H9 (cell line): ENCODE data around the gene ABCF1. TPM values are rescaled to one million over a fixed set of nuclear protein-coding genes. Genes with fewer than 3 reads are reported as not detected.

Source experiments
- DNase-seq: peaks from one replicate; pipeline ENCODE4 v3.0.0-alpha.2; 2017
- H2AFZ ChIP-seq: one replicate; pipeline ENCODE4 v1.6.1; 2013; ENCODE audit warnings: mild to moderate bottlenecking, low read length, control low read depth, moderate library complexity
- H2AK5ac ChIP-seq: 2 replicates; pipeline ENCODE4 v1.6.1; 2013; ENCODE audit warnings: low read length, control low read depth, mixed read lengths; ENCODE audit not compliant: insufficient read length
- H2BK120ac ChIP-seq: one replicate; pipeline ENCODE4 v1.6.1; 2013; ENCODE audit warnings: low read depth, mild to moderate bottlenecking, low read length, control low read depth, inconsistent platforms; ENCODE audit not compliant: poor library complexity, severe bottlenecking
- H2BK12ac ChIP-seq: 2 replicates; pipeline ENCODE4 v1.6.1; 2013; ENCODE audit warnings: low read length, control low read depth, mixed read lengths, low read depth; ENCODE audit not compliant: insufficient read length
- H2BK15ac ChIP-seq: 2 replicates; pipeline ENCODE4 v1.6.1; 2013; ENCODE audit warnings: low read depth, low read length, control low read depth
- H2BK20ac ChIP-seq: one replicate; pipeline ENCODE4 v1.6.1; 2013; ENCODE audit warnings: low read depth, mild to moderate bottlenecking, low read length, control low read depth, inconsistent platforms; ENCODE audit not compliant: poor library complexity, severe bottlenecking
- H2BK5ac ChIP-seq: 2 replicates; pipeline ENCODE4 v1.6.1; 2013; ENCODE audit warnings: low read length, control low read depth, mixed read lengths; ENCODE audit not compliant: insufficient read length
- H3K14ac ChIP-seq: 2 replicates; pipeline ENCODE4 v1.6.1; 2013; ENCODE audit warnings: low read length, control low read depth; ENCODE audit not compliant: insufficient read depth
- H3K18ac ChIP-seq: 2 replicates; pipeline ENCODE4 v1.6.1; 2013; ENCODE audit warnings: low read depth, mild to moderate bottlenecking, mixed read lengths, low read length, control low read depth; ENCODE audit not compliant: insufficient read length
- H3K23ac ChIP-seq: 2 replicates; pipeline ENCODE4 v1.6.1; 2013; ENCODE audit warnings: low read length, control low read depth, mixed read lengths, low read depth; ENCODE audit not compliant: insufficient read length
- H3K23me2 ChIP-seq: 2 replicates; pipeline ENCODE4 v1.6.1; 2013; ENCODE audit warnings: low read depth, mild to moderate bottlenecking, mixed read lengths, low read length, control low read depth; ENCODE audit not compliant: insufficient read length, poor library complexity, severe bottlenecking
- H3K27ac ChIP-seq: 2 replicates; pipeline ENCODE4 v1.5.1; 2013; ENCODE audit warnings: low read length, control low read depth, mixed read lengths, low read depth; ENCODE audit not compliant: insufficient read length
- H3K27me3 ChIP-seq: 2 replicates; pipeline ENCODE4 v1.6.1; 2013; ENCODE audit warnings: low read length, control low read depth, inconsistent platforms; ENCODE audit not compliant: insufficient read depth
- H3K4ac ChIP-seq: 2 replicates; pipeline ENCODE4 v1.6.1; 2013; ENCODE audit warnings: low read depth, mild to moderate bottlenecking, control low read depth, inconsistent platforms, low read length, moderate library complexity
- H3K4me1 ChIP-seq: 2 replicates; pipeline ENCODE4 v1.6.1; 2013; ENCODE audit warnings: low read length, control low read depth, inconsistent platforms; ENCODE audit not compliant: insufficient read depth
- H3K4me2 ChIP-seq: 2 replicates; pipeline ENCODE4 v1.6.1; 2013; ENCODE audit warnings: low read length, control low read depth, mixed read lengths; ENCODE audit not compliant: insufficient read length, insufficient read depth
- H3K56ac ChIP-seq: 2 replicates; pipeline ENCODE4 v1.6.1; 2013; ENCODE audit warnings: low read depth, mild to moderate bottlenecking, mixed read lengths, low read length, control low read depth; ENCODE audit not compliant: insufficient read length
- H3K79me1 ChIP-seq: 2 replicates; pipeline ENCODE4 v1.6.1; 2013; ENCODE audit warnings: low read depth, mild to moderate bottlenecking, moderate library complexity, low read length, control low read depth, inconsistent platforms; ENCODE audit not compliant: insufficient read depth, poor library complexity, severe bottlenecking
- H3K79me2 ChIP-seq: 2 replicates; pipeline ENCODE4 v1.6.1; 2013; ENCODE audit warnings: low read length, control low read depth, inconsistent platforms; ENCODE audit not compliant: insufficient read depth
- H3K9ac ChIP-seq: 2 replicates; pipeline ENCODE4 v1.6.1; 2013; ENCODE audit warnings: low read length, control low read depth, mixed read lengths; ENCODE audit not compliant: insufficient read length; ENCODE audit errors: extremely low read depth
- H3K9me3 ChIP-seq: one replicate; pipeline ENCODE4 v1.6.1; 2013; ENCODE audit warnings: low read depth, low read length, inconsistent platforms; ENCODE audit not compliant: control insufficient read depth
- H3T11ph ChIP-seq: one replicate; pipeline ENCODE4 v1.6.1; 2013; ENCODE audit warnings: mild to moderate bottlenecking, low read length, control low read depth, inconsistent platforms
- H4K20me1 ChIP-seq: one replicate; pipeline ENCODE4 v1.6.1; 2013; ENCODE audit not compliant: control insufficient read depth, insufficient read length, insufficient read depth
- H4K5ac ChIP-seq: 2 replicates; pipeline ENCODE4 v1.6.1; 2013; ENCODE audit warnings: low read depth, mild to moderate bottlenecking, mixed read lengths, low read length, control low read depth; ENCODE audit not compliant: insufficient read length
- H4K8ac ChIP-seq: replicated peaks from 2 replicates; pipeline ENCODE4 v1.6.1; 2013; ENCODE audit warnings: low read length, control low read depth, mixed read lengths, low read depth; ENCODE audit not compliant: insufficient read length
- H4K91ac ChIP-seq: 2 replicates; pipeline ENCODE4 v1.6.1; 2013; ENCODE audit warnings: low read depth, mild to moderate bottlenecking, moderate library complexity, mixed read lengths, low read length, control low read depth; ENCODE audit not compliant: insufficient read length
- H3K27ac Mint-ChIP-seq, 3 experiments: 2 replicates in 2 of 3; 3 replicates in 1 of 3; pipeline ENCODE4 v1.8.0; 2020 to 2021; ENCODE audit warnings: mixed read lengths in 3 of 3, mild to moderate bottlenecking in 1 of 3, moderate library complexity in 1 of 3
- H3K27me3 Mint-ChIP-seq: 2 replicates; pipeline ENCODE4 v1.8.0; 2021; ENCODE audit warnings: low read depth, mild to moderate bottlenecking, moderate library complexity, mixed read lengths
- H3K36me3 Mint-ChIP-seq, 3 experiments: 2 replicates in 2 of 3; 3 replicates in 1 of 3; pipeline ENCODE4 v1.8.0; 2020 to 2021; ENCODE audit warnings: low read depth in 3 of 3, mixed read lengths in 3 of 3; ENCODE audit not compliant: insufficient read depth in 1 of 3
- H3K4me1 Mint-ChIP-seq, 2 experiments: 2 replicates each; pipeline ENCODE4 v1.8.0; 2020; ENCODE audit warnings: mixed read lengths in 2 of 2
- H3K4me3 Mint-ChIP-seq, 2 experiments: 2 replicates in 1 of 2; 3 replicates in 1 of 2; pipeline ENCODE4 v1.8.0; 2020 to 2021; ENCODE audit warnings: mild to moderate bottlenecking in 2 of 2, mixed read lengths in 2 of 2, moderate library complexity in 1 of 2
- H3K9me3 Mint-ChIP-seq, 2 experiments: 2 replicates in 1 of 2; 3 replicates in 1 of 2; pipeline ENCODE4 v1.8.0; 2020; ENCODE audit warnings: mild to moderate bottlenecking in 2 of 2, mixed read lengths in 2 of 2, moderate library complexity in 1 of 2
- CTCF ChIP-seq: fragments of 200-600 bp; sonication (generic); conservative IDR thresholded peaks from 3 replicates; pipeline ENCODE4 v1.8.0; 2021; ENCODE audit warnings: antibody characterized with exemption, mild to moderate bottlenecking
- total RNA-seq: library from RNA; stranded (reverse); gene quantifications from 2 replicates; pipeline ENCODE4 v1.2.1, GENCODE V29; 2021

Gene ABCF1
- total RNA-seq, 1 experiment from 2014 or later = 118 TPM

GRCh38 chr6:30613251-30614043, 42.2 kb downstream of the ABCF1 start:
- no peak overlapping the region for H3K27ac ChIP-seq
- no peak overlapping the region for H4K5ac ChIP-seq
- no peak overlapping the region for H3T11ph ChIP-seq
- no peak overlapping the region for H2BK12ac ChIP-seq
- H2AK5ac ChIP-seq = no peak overlapping the region
- H3K23me2 ChIP-seq = peaks cover 20% of the 10 kb centered on the region
- H3K4me3 Mint-ChIP-seq = peak overlapping the region; percentile 65 to 92; a peak in 4 of 5 replicates
- H4K20me1 ChIP-seq = no peaks in the 10 kb centered on the region
- no peak overlapping the region for H4K8ac ChIP-seq
- H3K79me1 ChIP-seq = peaks cover 1% of the 10 kb centered on the region
- H3K9me3 Mint-ChIP-seq = peaks cover 8 to 12% of the 10 kb centered on the region in 2 experiments; a peak in 3 of 5 replicates
- H2BK5ac ChIP-seq = no peak overlapping the region
- H3K36me3 Mint-ChIP-seq = peaks cover 38 to 71% (median 55%) of the 10 kb centered on the region in 3 experiments
- peaks cover 34 to 41% of the 10 kb centered on the region in 2 experiments for H3K4me1 Mint-ChIP-seq
- H3K4me2 ChIP-seq = peak overlapping the region; percentile 89
- no peak overlapping the region for H3K14ac ChIP-seq
- no peaks in the 10 kb centered on the region for H3K27me3 ChIP-seq
- no peaks in the 10 kb centered on the region for H3K9me3 ChIP-seq
- H2AFZ ChIP-seq = no peak overlapping the region
- H3K27ac Mint-ChIP-seq = peak overlapping the region; percentile 46 to 88 (median 79); a peak in 6 of 7 replicates
- no peak overlapping the region for H4K91ac ChIP-seq
- no peak overlapping the region for H3K9ac ChIP-seq
- H3K27me3 Mint-ChIP-seq = no peaks in the 10 kb centered on the region; the same call in 1 of the 2 replicates
- TF ChIP-seq CTCF = no peak
- H2BK120ac ChIP-seq = no peak overlapping the region
- H3K79me2 ChIP-seq = peaks cover 2% of the 10 kb centered on the region; the same call in 1 of the 2 replicates
- H3K18ac ChIP-seq = no peak overlapping the region
- H3K4ac ChIP-seq = no peak overlapping the region
- DNase-seq = no peak
- H3K23ac ChIP-seq = no peak overlapping the region
- no peak overlapping the region for H2BK20ac ChIP-seq
- H2BK15ac ChIP-seq = no peak overlapping the region
- peaks cover 4% of the 10 kb centered on the region; the same call in 1 of the 2 replicates for H3K4me1 ChIP-seq
- no peak overlapping the region for H3K56ac ChIP-seq
